ENCODE results near the gene FAM50A. TPM values are rescaled to one million over a fixed set of nuclear protein-coding genes. Genes with fewer than 3 reads are reported as not detected.

Gene FAM50A
- polyA plus RNA-seq, 1 of the 3 experiments (the other 2 are of a cell fraction): 86.0 TPM

GRCh38 chrX:154463611-154464220 lies 19.8 kb downstream of the FAM50A start (continued):
- TF ChIP-seq USF2 (IDR thresholded peaks at IDR 0.05; ENCODE audit: borderline replicate concordance, low read depth, low read length) (no peak), TEAD4 (IDR thresholded peaks at IDR 0.05; ENCODE audit: borderline replicate concordance, insufficient read depth) (no peak), TCF12 (IDR thresholded peaks at IDR 0.05) (no peak), EZH2phosphoT487 (IDR thresholded peaks at IDR 0.05; ENCODE audit: borderline replicate concordance, low read depth) (no peak), EP300 (IDR thresholded peaks at IDR 0.05; ENCODE audit: borderline replicate concordance in 1 of 2, low read depth in 1 of 2, low read length in 1 of 2) (no peak), YY1 (IDR thresholded peaks at IDR 0.05; ENCODE audit: low read depth) (no peak), NFIC (IDR thresholded peaks at IDR 0.05; ENCODE audit: borderline replicate concordance) (no peak), RCOR1 (IDR thresholded peaks at IDR 0.05; ENCODE audit: low read length) (no peak), SIN3A (IDR thresholded peaks at IDR 0.05; ENCODE audit: borderline replicate concordance, low read depth, low read length) (no peak), GABPA (IDR thresholded peaks at IDR 0.05; ENCODE audit: low read depth) (no peak)

- Histone ChIP-seq H2AFZ (ENCODE audit: low read depth) (no peak overlapping the region), H4K20me1 (ENCODE audit: insufficient read depth) (peaks cover 30% of the 10 kb centered on the region), H3K4me2 (no peak overlapping the region), H3K9me3 (no peaks in the 10 kb centered on the region), H3K9me2 (no peaks in the 10 kb centered on the region), H3K4me3 (ENCODE audit: low read depth in 2 of 2, low read length in 1 of 2) (no peak overlapping the region), H3K27me3 (ENCODE audit: insufficient read depth) (no peaks in the 10 kb centered on the region), H3F3A (replicated peaks; ENCODE audit: insufficient read depth) (no peaks in the 10 kb centered on the region), H3K4me1 (ENCODE audit: control insufficient read depth in 1 of 2, insufficient read depth in 2 of 2, low read depth in 1 of 2, low read length in 1 of 2) (peaks cover 0 to 4% of the 10 kb centered on the region in 2 experiments; a peak in 1 of 4 replicates), H3K27ac (ENCODE audit: low read depth in 2 of 2, low read length in 1 of 2) (no peak overlapping the region), H3K36me3 (replicated peaks in 1 of 2; ENCODE audit: control insufficient read depth in 1 of 2, insufficient read depth in 2 of 2, low read length in 1 of 2) (peaks cover 0 to 33% of the 10 kb centered on the region in 2 experiments), H3K79me2 (ENCODE audit: insufficient read depth) (peaks cover 18% of the 10 kb centered on the region), H3K9ac (no peak overlapping the region)
- ChIA-PET POLR2A (no interaction called here), CTCF (interaction anchor here (0.9 kb wide), 1 partner anchor 18 kb away, joined by 4 read pairs; no protein-coding TSS in a partner anchor)
- DNase-seq: no peak
- no peak for TF ChIP-seq POLR2AphosphoS5 (IDR thresholded peaks at IDR 0.05; ENCODE audit: low read depth, low read length)
- no peak for TF ChIP-seq ELF1 (IDR thresholded peaks at IDR 0.05)
- TF ChIP-seq TEAD4 (IDR thresholded peaks at IDR 0.05; ENCODE audit: borderline replicate concordance, insufficient read depth): no peak
- no peak for TF ChIP-seq NRF1 (IDR thresholded peaks at IDR 0.05; ENCODE audit: low read depth, low read length)
- no peak for TF ChIP-seq EP300 (IDR thresholded peaks at IDR 0.05; ENCODE audit: borderline replicate concordance in 1 of 2, low read depth in 1 of 2, low read length in 1 of 2)
- TF ChIP-seq MXI1 (IDR thresholded peaks at IDR 0.05; ENCODE audit: low read depth, low read length): no peak
- TF ChIP-seq MEF2A (IDR thresholded peaks at IDR 0.05; ENCODE audit: borderline replicate concordance, low read depth): no peak
- no peak for TF ChIP-seq PBX3 (IDR thresholded peaks at IDR 0.05)
- TF ChIP-seq TCF12 (IDR thresholded peaks at IDR 0.05): no peak
- TF ChIP-seq SMC3 (IDR thresholded peaks at IDR 0.05; ENCODE audit: low read depth, low read length): no peak
- TF ChIP-seq REST (IDR thresholded peaks at IDR 0.05; ENCODE audit: low read depth, low read length): no peak
- no peak for TF ChIP-seq GABPA (IDR thresholded peaks at IDR 0.05; ENCODE audit: low read depth)
- TF ChIP-seq EZH2phosphoT487 (IDR thresholded peaks at IDR 0.05; ENCODE audit: borderline replicate concordance, low read depth): no peak
- no peak for TF ChIP-seq GATA2 (CRISPR knock-in tag; IDR thresholded peaks at IDR 0.05)
- no peak for TF ChIP-seq FOSL2 (IDR thresholded peaks at IDR 0.05; ENCODE audit: borderline replicate concordance, low read depth)
- no peak for TF ChIP-seq USF2 (IDR thresholded peaks at IDR 0.05; ENCODE audit: borderline replicate concordance, low read depth, low read length)
- 46% methylated on average over 24 of the region's 28 CpGs for WGBS (ENCODE audit: low lambda C conversion rate)
Measured at GRCh38 chrX:154464806-154465365, 20.9 kb downstream of the FAM50A start.
